Right atrium auricular region (tissue), 2 donors: ENCODE results near the gene STRN3. TPM values are rescaled to one million over a fixed set of nuclear protein-coding genes. Genes with fewer than 3 reads are reported as not detected.

Experiments
- DNase-seq: peaks from one replicate; pipeline ENCODE4 v3.0.0-alpha.2; 2019; ENCODE audit warnings: low spot score
- H3K27ac ChIP-seq, 2 donors: fragments of 200-600 bp; sonication (generic); 1 replicate in 1 of 2; 2 replicates in 1 of 2; pipeline ENCODE4 v1.5.1; 2016 to 2019
- H3K27me3 ChIP-seq, 2 donors: fragments of 200-600 bp; sonication (generic); one replicate each; pipeline versions ENCODE4 v1.5.1 to v1.6.0; 2017 to 2019
- H3K36me3 ChIP-seq: fragments of 200-600 bp; sonication (generic); one replicate; pipeline ENCODE4 v1.5.1; 2016
- H3K4me1 ChIP-seq, 2 donors: fragments of 200-600 bp; sonication (generic); one replicate each; pipeline versions ENCODE4 v1.5.1 to v1.6.0; 2017 to 2019
- H3K4me3 ChIP-seq, 2 donors: fragments of 200-600 bp; sonication (generic); 1 replicate in 1 of 2; 2 replicates in 1 of 2; pipeline ENCODE4 v1.5.1; 2017 to 2019; ENCODE audit warnings: mild to moderate bottlenecking in 1 of 2, moderate library complexity in 1 of 2
- H3K9me3 ChIP-seq, 2 donors: fragments of 200-600 bp; sonication (generic); one replicate each; pipeline ENCODE4 v1.5.1; 2019
- CTCF ChIP-seq, 2 donors: fragments of 200-600 bp; sonication (generic); IDR thresholded peaks; one replicate each; pipeline ENCODE4 v1.5.1; 2019; ENCODE audit warnings: antibody characterized with exemption in 2 of 2
- total RNA-seq, 2 donors: library from RNA; depleted of rRNA; stranded (reverse); fragments of >200 nt; gene quantifications; one replicate each; pipeline ENCODE4 v1.1.0, GENCODE V29; 2016

Gene STRN3
- total RNA-seq, 2 donors from 2014 or later = 34.2 to 46.8 TPM

- H3K27ac ChIP-seq = peak overlapping the region; percentile 99 to 100
- no peaks in the 10 kb centered on the region for H3K27me3 ChIP-seq
- H3K36me3 ChIP-seq = peaks cover 5% of the 10 kb centered on the region
- no peak overlapping the region for H3K4me3 ChIP-seq
- TF ChIP-seq CTCF (IDR thresholded peaks at IDR 0.05) = no peak
- peaks cover 0 to 26% of the 10 kb centered on the region in 2 donors for H3K4me1 ChIP-seq
- DNase-seq = no peak
- H3K9me3 ChIP-seq = no peaks in the 10 kb centered on the region
Observed at GRCh38 chr14:31024010-31024480, 2.1 kb downstream of the STRN3 start.

DNA sequence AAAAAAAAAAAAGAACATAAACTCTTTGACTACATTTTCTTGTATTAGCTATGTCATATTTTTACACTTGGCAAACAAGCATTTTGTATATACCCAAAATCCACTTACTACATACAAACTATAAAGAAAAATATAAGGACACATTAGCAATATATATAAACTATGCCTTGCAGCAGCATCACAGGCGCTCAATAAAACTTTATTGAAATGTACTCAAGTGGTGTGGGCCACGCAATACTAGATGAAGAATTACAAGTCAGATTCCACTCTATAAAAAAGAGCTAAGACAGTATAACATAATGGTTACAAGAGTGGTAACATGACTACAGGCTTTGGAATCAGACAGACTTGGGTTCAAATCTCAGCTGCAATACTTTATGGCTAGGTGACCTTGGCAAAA, 3.8 kb downstream of the STRN3 start:
- H3K4me1 ChIP-seq = peaks cover 0 to 23% of the 10 kb centered on the region in 2 donors
- DNase-seq = no peak
- H3K9me3 ChIP-seq = no peaks in the 10 kb centered on the region
- no peaks in the 10 kb centered on the region for H3K27me3 ChIP-seq
- H3K36me3 ChIP-seq = peaks cover 5% of the 10 kb centered on the region
- H3K4me3 ChIP-seq = no peak overlapping the region
- no peak overlapping the region for H3K27ac ChIP-seq
- no peak for TF ChIP-seq CTCF (IDR thresholded peaks at IDR 0.05)

DNA sequence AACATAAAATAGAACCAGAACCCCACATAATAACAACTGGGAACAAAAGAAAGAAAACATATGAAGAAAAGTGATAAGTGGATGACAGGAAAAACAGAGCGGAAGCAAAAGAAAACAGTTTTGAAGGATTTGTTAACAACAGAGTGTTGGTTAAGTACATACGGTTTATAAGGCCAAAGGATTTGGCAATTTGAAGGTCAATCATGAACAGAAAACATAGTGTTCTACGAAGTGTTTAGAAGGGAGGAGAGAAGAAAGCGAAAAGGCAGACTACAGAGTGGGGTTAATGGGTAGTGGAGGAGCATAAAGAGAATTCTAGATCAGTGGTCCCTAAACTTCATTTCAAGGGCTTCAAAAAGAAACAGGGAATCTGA, 4.6 kb downstream of the STRN3 start:
- TF ChIP-seq CTCF (IDR thresholded peaks at IDR 0.05) = no peak
- Histone ChIP-seq H3K36me3 (peaks cover 5% of the 10 kb centered on the region), H3K9me3 (no peaks in the 10 kb centered on the region), H3K4me3 (no peak overlapping the region), H3K27me3 (no peaks in the 10 kb centered on the region), H3K27ac (no peak overlapping the region), H3K4me1 (peaks cover 0 to 20% of the 10 kb centered on the region in 2 donors)
- DNase-seq = no peak

DNA sequence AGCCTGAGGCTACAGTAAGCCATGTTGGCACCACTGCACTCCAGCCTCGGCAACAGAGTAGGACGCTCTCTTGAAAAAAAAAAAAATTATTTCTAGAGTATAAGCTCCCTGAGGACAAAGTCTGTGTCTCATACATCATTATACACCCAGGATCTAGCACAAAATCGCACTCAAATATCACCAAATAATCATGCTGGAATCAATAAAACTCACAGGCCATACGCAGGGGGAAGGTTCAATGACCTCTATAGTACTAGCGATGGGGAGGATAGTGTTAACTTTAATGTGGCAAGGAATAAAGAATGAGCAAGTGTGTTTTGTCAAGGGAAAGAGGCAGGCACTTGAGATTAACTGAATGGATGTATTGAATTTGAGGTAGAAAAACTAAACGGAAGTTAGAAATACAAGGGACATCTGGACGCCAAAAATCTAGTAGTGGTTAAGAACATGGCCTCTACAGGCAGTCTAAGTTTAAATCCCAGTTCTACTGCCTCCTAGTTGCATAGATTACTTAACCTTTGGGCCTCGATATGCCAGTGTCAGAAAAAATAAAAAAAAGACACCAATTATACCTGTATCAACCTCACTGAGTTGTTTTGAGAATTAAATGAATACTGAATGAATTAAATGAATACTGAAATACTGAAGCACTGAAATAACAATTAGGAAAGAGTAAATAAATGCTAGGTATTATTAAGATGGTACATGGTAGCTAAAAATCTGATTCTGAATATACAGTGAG, 5.2 kb downstream of the STRN3 start:
- Histone ChIP-seq H3K27ac (no peak overlapping the region), H3K4me1 (peaks cover 0 to 20% of the 10 kb centered on the region in 2 donors)

GRCh38 chr14:31018057-31018645, 8.0 kb downstream of the STRN3 start:
- Histone ChIP-seq H3K4me1 (peaks cover 0 to 2% of the 10 kb centered on the region in 2 donors), H3K4me3 (no peak overlapping the region), H3K27me3 (no peaks in the 10 kb centered on the region), H3K36me3 (peaks cover 5% of the 10 kb centered on the region), H3K27ac (no peak overlapping the region), H3K9me3 (no peaks in the 10 kb centered on the region)
- no peak for DNase-seq
- no peak for TF ChIP-seq CTCF (IDR thresholded peaks at IDR 0.05)

More for the DNA sequence above, 5.2 kb downstream of the STRN3 start:
- peaks cover 5% of the 10 kb centered on the region for H3K36me3 ChIP-seq
- no peak overlapping the region for H3K4me3 ChIP-seq
- H3K27me3 ChIP-seq = no peaks in the 10 kb centered on the region
- DNase-seq = no peak
- TF ChIP-seq CTCF (IDR thresholded peaks at IDR 0.05) = no peak
- no peaks in the 10 kb centered on the region for H3K9me3 ChIP-seq
